Astrocyte (in vitro differentiated cells and primary cell): ENCODE data around the gene ANKRD44.

Experiments
- EZH2 ChIP-seq: IDR thresholded peaks from 2 replicates; pipeline ENCODE4 v1.6.1; 2012; ENCODE audit warnings: mild to moderate bottlenecking, low read length, inconsistent platforms; ENCODE audit not compliant: insufficient read depth
- TF ChIP-seq, protein P1 (sequence below): IDR thresholded peaks from 2 replicates; pipeline ENCODE4 v1.5.1; 2011; ENCODE audit warnings: low read depth, mild to moderate bottlenecking, inconsistent platforms, low read length, moderate library complexity; ENCODE audit not compliant: insufficient read depth

DNA sequence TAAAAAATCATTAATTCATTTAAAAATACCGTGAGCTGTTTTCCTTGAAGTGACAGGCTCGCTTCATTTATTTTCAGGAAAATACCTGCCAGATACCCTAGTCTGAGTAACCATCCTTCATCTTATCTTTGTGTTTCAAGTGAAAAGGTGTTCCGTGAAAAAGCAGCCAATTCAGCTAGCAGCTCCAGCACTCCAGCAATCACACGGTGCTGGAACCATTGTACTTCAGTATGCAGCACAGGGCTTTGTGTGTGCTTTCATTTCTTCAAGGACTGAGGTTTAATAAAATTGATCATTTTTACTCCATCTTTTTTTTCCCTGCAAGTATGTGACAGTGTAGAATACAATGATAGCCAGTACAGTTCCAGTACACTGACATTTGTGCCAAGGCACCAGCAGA, 344.9 kb downstream of the ANKRD44 start:
- TF ChIP-seq, protein P1, sequence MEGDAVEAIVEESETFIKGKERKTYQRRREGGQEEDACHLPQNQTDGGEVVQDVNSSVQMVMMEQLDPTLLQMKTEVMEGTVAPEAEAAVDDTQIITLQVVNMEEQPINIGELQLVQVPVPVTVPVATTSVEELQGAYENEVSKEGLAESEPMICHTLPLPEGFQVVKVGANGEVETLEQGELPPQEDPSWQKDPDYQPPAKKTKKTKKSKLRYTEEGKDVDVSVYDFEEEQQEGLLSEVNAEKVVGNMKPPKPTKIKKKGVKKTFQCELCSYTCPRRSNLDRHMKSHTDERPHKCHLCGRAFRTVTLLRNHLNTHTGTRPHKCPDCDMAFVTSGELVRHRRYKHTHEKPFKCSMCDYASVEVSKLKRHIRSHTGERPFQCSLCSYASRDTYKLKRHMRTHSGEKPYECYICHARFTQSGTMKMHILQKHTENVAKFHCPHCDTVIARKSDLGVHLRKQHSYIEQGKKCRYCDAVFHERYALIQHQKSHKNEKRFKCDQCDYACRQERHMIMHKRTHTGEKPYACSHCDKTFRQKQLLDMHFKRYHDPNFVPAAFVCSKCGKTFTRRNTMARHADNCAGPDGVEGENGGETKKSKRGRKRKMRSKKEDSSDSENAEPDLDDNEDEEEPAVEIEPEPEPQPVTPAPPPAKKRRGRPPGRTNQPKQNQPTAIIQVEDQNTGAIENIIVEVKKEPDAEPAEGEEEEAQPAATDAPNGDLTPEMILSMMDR = no peak
- no peak for TF ChIP-seq EZH2
